K562 (cell line): ENCODE results near the gene CYP46A1. TPM values are rescaled to one million over a fixed set of nuclear protein-coding genes. Genes with fewer than 3 reads are reported as not detected.

ENCODE experiments used
- CBX8 ChIP-seq: fragments of 200-600 bp; sonication (generic); IDR thresholded peaks from 2 replicates; pipeline ENCODE4 v1.6.1; 2012; ENCODE audit warnings: borderline replicate concordance, mixed run types, low read depth, mild to moderate bottlenecking, moderate library complexity, mixed read lengths, low read length, control low read depth, inconsistent platforms; ENCODE audit not compliant: poor library complexity, severe bottlenecking; ENCODE audit errors: extremely low read depth
- DIDO1 ChIP-seq: fragments of 450-650 bp; IDR thresholded peaks from 2 replicates; pipeline ENCODE4 v1.6.1; 2016; ENCODE audit warnings: low read depth, missing biosample characterization, missing genetic modification characterization
- DMBX1 ChIP-seq: fragments of 250-450 bp; sonication (Bioruptor Pico); IDR thresholded peaks from 2 replicates; pipeline ENCODE4 v1.8.0; 2022; ENCODE audit warnings: inconsistent platforms, mild to moderate bottlenecking, moderate library complexity, borderline replicate concordance
- E2F3 ChIP-seq: fragments of 250-450 bp; sonication (Bioruptor Pico); IDR thresholded peaks from 2 replicates; pipeline ENCODE4 v1.4.0; 2020; ENCODE audit warnings: mild to moderate bottlenecking
- ESRRA ChIP-seq: fragments of 450-650 bp; IDR thresholded peaks from 2 replicates; pipeline ENCODE4 v1.6.1; 2014; ENCODE audit warnings: low read depth, mild to moderate bottlenecking, moderate library complexity, borderline replicate concordance
- ETV5 ChIP-seq: sonication (generic); formaldehyde crosslinking; IDR thresholded peaks from 2 replicates; pipeline ENCODE4 v1.4.0; 2020; ENCODE audit warnings: low read depth, mild to moderate bottlenecking, missing genetic modification reagents
- FIP1L1 ChIP-seq: fragments of 200-400 bp; formaldehyde crosslinking; IDR thresholded peaks from 2 replicates; pipeline ENCODE4 v1.6.1; 2018; ENCODE audit warnings: mild to moderate bottlenecking, low read depth, low read length; ENCODE audit not compliant: poor library complexity, severe bottlenecking
- FOS ChIP-seq: IDR thresholded peaks from 3 replicates; pipeline ENCODE4 v1.6.1; 2011; ENCODE audit not compliant: insufficient read length; ENCODE audit errors: extremely low read depth
- HCFC1 ChIP-seq: IDR thresholded peaks from 2 replicates; pipeline ENCODE4 v1.6.1; 2012; ENCODE audit warnings: low read depth, low read length, improper control_type of control experiment
- HMGN3 ChIP-seq: IDR thresholded peaks from 2 replicates; pipeline ENCODE4 v1.6.1; 2011; ENCODE audit warnings: borderline replicate concordance, low read depth, mild to moderate bottlenecking, mixed read lengths, low read length; ENCODE audit not compliant: insufficient read length; ENCODE audit errors: extremely low read depth
- KDM4B ChIP-seq, 2 experiments: fragments of 450-650 bp in 1 of 2; sonication (generic) in 1 of 2; IDR thresholded peaks; 2 replicates each; pipeline ENCODE4 v1.6.1; 2016 to 2017; ENCODE audit warnings: borderline replicate concordance in 2 of 2, antibody characterized with exemption in 1 of 2, low read depth in 1 of 2, mild to moderate bottlenecking in 1 of 2
- KLF16 ChIP-seq: IDR thresholded peaks from 2 replicates; pipeline ENCODE4 v1.6.1; 2016; ENCODE audit warnings: antibody characterized with exemption
- MCM7 ChIP-seq, 2 experiments: fragments of 450-650 bp; IDR thresholded peaks; 2 replicates each; pipeline ENCODE4 v1.6.1; 2016 to 2018
- MTA2 ChIP-seq: fragments of 450-650 bp; IDR thresholded peaks from 2 replicates; pipeline ENCODE4 v1.6.1; 2016; ENCODE audit warnings: low read depth
- MYBL2 ChIP-seq, 2 experiments: fragments of 450-650 bp in 1 of 2; sonication (generic) in 1 of 2; formaldehyde crosslinking in 1 of 2; IDR thresholded peaks; 2 replicates each; pipeline versions ENCODE4 v1.6.1 to v1.8.1; 2017 to 2022; ENCODE audit warnings: borderline replicate concordance in 1 of 2, inconsistent platforms in 1 of 2, low read depth in 1 of 2, mild to moderate bottlenecking in 1 of 2, missing genetic modification reagents in 1 of 2, moderate library complexity in 1 of 2
- MYC ChIP-seq, 2 experiments: fragments of 250-450 bp in 1 of 2; sonication (Bioruptor Pico) in 1 of 2; IDR thresholded peaks; 2 replicates each; pipeline versions ENCODE4 v1.5.1 to v1.6.1; 2012 to 2021; ENCODE audit warnings: low read depth in 2 of 2, borderline replicate concordance in 1 of 2, improper control_type of control experiment in 1 of 2, low read length in 1 of 2, mild to moderate bottlenecking in 1 of 2, moderate library complexity in 1 of 2
- NFYB ChIP-seq: IDR thresholded peaks from 2 replicates; pipeline ENCODE4 v1.6.1; 2011; ENCODE audit warnings: mild to moderate bottlenecking, moderate library complexity; ENCODE audit not compliant: insufficient read length; ENCODE audit errors: extremely low read depth
- PHF21A ChIP-seq: fragments of 450-650 bp; IDR thresholded peaks from 2 replicates; pipeline ENCODE4 v1.6.1; 2017; ENCODE audit warnings: low read depth, borderline replicate concordance
- PURB ChIP-seq: sonication (generic); formaldehyde crosslinking; IDR thresholded peaks from 2 replicates; pipeline ENCODE4 v1.9.0; 2021; ENCODE audit warnings: low read depth, mild to moderate bottlenecking, missing genetic modification reagents
- RBBP5 ChIP-seq: fragments of 200-600 bp; sonication (generic); IDR thresholded peaks from 2 replicates; pipeline ENCODE4 v1.6.1; 2012; ENCODE audit warnings: borderline replicate concordance, mild to moderate bottlenecking, low read length, control low read depth, inconsistent platforms; ENCODE audit not compliant: insufficient read depth, poor library complexity, severe bottlenecking
- RBFOX2 ChIP-seq: fragments of 200-400 bp; formaldehyde crosslinking; IDR thresholded peaks from 2 replicates; pipeline ENCODE4 v1.6.1; 2017; ENCODE audit warnings: low read depth, mild to moderate bottlenecking, low read length, moderate library complexity
- SAP30 ChIP-seq: fragments of 200-600 bp; sonication (generic); IDR thresholded peaks from 2 replicates; pipeline ENCODE4 v1.6.1; 2012; ENCODE audit warnings: borderline replicate concordance, low read depth, mild to moderate bottlenecking, moderate library complexity, low read length, control low read depth, inconsistent platforms; ENCODE audit not compliant: insufficient read depth, poor library complexity, severe bottlenecking
- SLC30A9 ChIP-seq: fragments of 250-450 bp; sonication (Bioruptor Pico); IDR thresholded peaks from 2 replicates; pipeline ENCODE4 v1.8.0; 2022; ENCODE audit warnings: mild to moderate bottlenecking, moderate library complexity
- SUPT5H ChIP-seq: fragments of 450-650 bp; IDR thresholded peaks from 2 replicates; pipeline ENCODE4 v1.6.1; 2016
- WHSC1 ChIP-seq: IDR thresholded peaks from one replicate; pipeline ENCODE4 v1.6.1; 2012; ENCODE audit warnings: low read length, control low read depth, inconsistent platforms
- ZNF12 ChIP-seq: sonication (generic); formaldehyde crosslinking; IDR thresholded peaks from 2 replicates; pipeline ENCODE4 v1.4.0; 2020; ENCODE audit warnings: mild to moderate bottlenecking, missing genetic modification reagents
- ZNF184 ChIP-seq: sonication (generic); formaldehyde crosslinking; IDR thresholded peaks from 2 replicates; pipeline ENCODE4 v1.5.0; 2020; ENCODE audit warnings: missing genetic modification reagents
- ZNF253 ChIP-seq: fragments of 250-450 bp; sonication (Bioruptor Pico); conservative IDR thresholded peaks from 2 replicates; pipeline ENCODE4 v1.6.1; 2021; ENCODE audit warnings: mild to moderate bottlenecking
- ZNF316 ChIP-seq: fragments of 450-650 bp; IDR thresholded peaks from 2 replicates; pipeline ENCODE4 v1.6.1; 2016
- ZNF324 ChIP-seq: fragments of 250-450 bp; sonication (Bioruptor Pico); IDR thresholded peaks from 2 replicates; pipeline ENCODE4 v1.4.0; 2020; ENCODE audit warnings: mild to moderate bottlenecking
- ZNF75A ChIP-seq: fragments of 450-650 bp; formaldehyde crosslinking; IDR thresholded peaks from 2 replicates; pipeline ENCODE4 v1.4.0; 2020; ENCODE audit warnings: mild to moderate bottlenecking
- polyA plus RNA-seq, 8 experiments: library from polyadenylated mRNA; depleted of rRNA in 4 of 8; stranded (reverse) in 5 of 8; unstranded in 3 of 8; fragments of >200 nt; fragmentation: Nextera tagmentation in 2 of 8; fragmentation: Illumina TruSeq in 1 of 8; extraction: Ambion mirVana in 2 of 8; extraction: Trizol in 1 of 8; gene quantifications; 2 replicates each; pipeline versions ENCODE4 v1.2.1 to v1.2.3, GENCODE V29; 2011 to 2014; ENCODE audit warnings: inconsistent platforms in 1 of 8, missing spikeins in 1 of 8
- total RNA-seq, 7 experiments: library from RNA; depleted of rRNA in 6 of 7; stranded (reverse); fragments of >200 nt in 6 of 7; fragmentation: Illumina TruSeq in 2 of 7; extraction: Trizol in 2 of 7; gene quantifications; 2 replicates each; pipeline versions ENCODE4 v1.2.1 to v1.2.3, GENCODE V29; 2011 to 2021; ENCODE audit warnings: low replicate concordance in 1 of 7

Gene CYP46A1
- total and polyA plus RNA-seq, 9 of the 15 experiments (the other 6 are each of a cell fraction or from before 2014, with no cell fraction given): not detected

DNA sequence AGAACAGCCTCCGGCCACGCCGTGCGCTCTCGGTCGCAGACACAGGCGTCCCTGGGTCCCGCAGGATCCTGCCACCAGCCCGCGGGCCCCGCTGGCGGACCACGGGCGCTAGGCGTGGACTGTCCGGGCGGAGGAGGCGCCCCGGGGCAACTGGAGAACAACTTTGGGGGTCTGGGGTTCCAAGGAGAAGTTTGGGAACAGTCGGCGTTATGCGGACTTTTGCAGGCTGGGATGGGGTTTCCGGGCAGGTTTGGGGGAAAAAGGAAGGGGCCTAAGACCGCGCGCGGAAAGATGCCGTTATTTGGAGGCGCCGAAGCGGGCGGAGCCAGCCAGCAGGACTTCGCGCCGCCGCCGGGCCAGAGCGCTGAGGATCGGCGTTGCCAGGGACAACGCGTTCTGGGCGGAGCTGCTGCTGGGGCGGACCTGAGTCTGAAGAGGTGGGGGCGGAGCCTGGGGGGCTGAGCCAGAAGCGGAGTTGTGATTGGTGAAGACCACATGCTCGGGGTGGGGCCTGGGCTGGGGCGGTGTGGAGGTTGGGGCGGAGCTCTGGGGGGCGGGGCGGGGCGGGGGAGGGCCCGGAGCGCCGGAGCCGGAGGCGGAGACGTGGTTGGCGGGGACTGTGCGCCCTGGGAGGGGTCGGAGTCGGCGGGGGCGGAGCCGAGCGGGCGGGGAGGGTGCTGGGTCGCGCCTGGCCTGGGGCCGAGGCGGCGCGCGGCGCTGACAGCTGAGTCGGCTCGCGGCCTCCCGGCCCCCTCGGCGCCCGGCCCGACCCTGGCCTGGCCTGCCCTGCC is at the start of gene CYP46A1 (continued):
- TF ChIP-seq WHSC1: no peak
- no peak for TF ChIP-seq DMBX1 (CRISPR knock-in tag)
- no peak for TF ChIP-seq ETV5 (CRISPR knock-in tag)
- peak; percentile 77 for TF ChIP-seq HCFC1
- no peak for TF ChIP-seq E2F3
- no peak for TF ChIP-seq MTA2
- no peak for TF ChIP-seq ZNF12 (CRISPR knock-in tag)
- no peak for TF ChIP-seq KLF16
- TF ChIP-seq SUPT5H: peak; percentile 64
- TF ChIP-seq ZNF184 (CRISPR knock-in tag): no peak
- TF ChIP-seq SAP30: peak; percentile 37
- TF ChIP-seq MYC (IDR thresholded peaks at IDR 0.05; ENCODE audit: low read depth, low read length): 0 out of 2 replicates have a peak, but pooled peaks have one; percentile 16
- TF ChIP-seq MYC (CRISPR knock-in tag; IDR thresholded peaks at IDR 0.05; ENCODE audit: borderline replicate concordance, low read depth): no peak
- TF ChIP-seq KDM4B (IDR thresholded peaks at IDR 0.05; ENCODE audit: borderline replicate concordance in 2 of 2, low read depth in 1 of 2): no peak
- no peak for TF ChIP-seq NFYB
- no peak for TF ChIP-seq FOS
- no peak for TF ChIP-seq ZNF324 (CRISPR knock-in tag)
- TF ChIP-seq CBX8: no peak
- no peak for TF ChIP-seq FIP1L1
- no peak for TF ChIP-seq PHF21A
- TF ChIP-seq ZNF316: no peak
- TF ChIP-seq ZNF75A (CRISPR knock-in tag): no peak
- no peak for TF ChIP-seq ZNF253 (CRISPR knock-in tag)
- TF ChIP-seq PURB (CRISPR knock-in tag): no peak
- no peak for TF ChIP-seq HMGN3
- TF ChIP-seq DIDO1 (tag): peak; percentile 49; the same call in 1 of the 2 replicates
- no peak for TF ChIP-seq MYBL2 (IDR thresholded peaks at IDR 0.05; ENCODE audit: low read depth)
- TF ChIP-seq MYBL2 (CRISPR knock-in tag; IDR thresholded peaks at IDR 0.05; ENCODE audit: borderline replicate concordance): no peak
- no peak for TF ChIP-seq SLC30A9
- no peak for TF ChIP-seq ESRRA
- TF ChIP-seq RBFOX2: peak; percentile 80
- no peak for TF ChIP-seq MCM7 (IDR thresholded peaks at IDR 0.05)
- TF ChIP-seq RBBP5: no peak
